K562 treated with DMSO at 1 percent for 4 hours (cell line): ENCODE measurements around the gene YIPF2. TPM values are rescaled to one million over a fixed set of nuclear protein-coding genes. Genes with fewer than 3 reads are reported as not detected.

Experiments used
- total RNA-seq: library from RNA; unstranded; fragments of 300-600 nt; gene quantifications from 2 replicates; pipeline ENCODE4 v1.2.3, GENCODE V29; 2022; ENCODE audit not compliant: insufficient read depth

Gene YIPF2
- total RNA-seq = 94.4 and 108 TPM in 2 replicates

GRCh38 chr19:10928563-10929401 is at the start of gene YIPF2, which contains the start of gene TIMM29:
YIPF2 (minus strand) TSS chr19:10928639; CDS start chr19:10928410, 229 bp downstream.
TIMM29 (plus strand) TSS chr19:10928811; CDS start chr19:10928823, 12 bp downstream.

DNA sequence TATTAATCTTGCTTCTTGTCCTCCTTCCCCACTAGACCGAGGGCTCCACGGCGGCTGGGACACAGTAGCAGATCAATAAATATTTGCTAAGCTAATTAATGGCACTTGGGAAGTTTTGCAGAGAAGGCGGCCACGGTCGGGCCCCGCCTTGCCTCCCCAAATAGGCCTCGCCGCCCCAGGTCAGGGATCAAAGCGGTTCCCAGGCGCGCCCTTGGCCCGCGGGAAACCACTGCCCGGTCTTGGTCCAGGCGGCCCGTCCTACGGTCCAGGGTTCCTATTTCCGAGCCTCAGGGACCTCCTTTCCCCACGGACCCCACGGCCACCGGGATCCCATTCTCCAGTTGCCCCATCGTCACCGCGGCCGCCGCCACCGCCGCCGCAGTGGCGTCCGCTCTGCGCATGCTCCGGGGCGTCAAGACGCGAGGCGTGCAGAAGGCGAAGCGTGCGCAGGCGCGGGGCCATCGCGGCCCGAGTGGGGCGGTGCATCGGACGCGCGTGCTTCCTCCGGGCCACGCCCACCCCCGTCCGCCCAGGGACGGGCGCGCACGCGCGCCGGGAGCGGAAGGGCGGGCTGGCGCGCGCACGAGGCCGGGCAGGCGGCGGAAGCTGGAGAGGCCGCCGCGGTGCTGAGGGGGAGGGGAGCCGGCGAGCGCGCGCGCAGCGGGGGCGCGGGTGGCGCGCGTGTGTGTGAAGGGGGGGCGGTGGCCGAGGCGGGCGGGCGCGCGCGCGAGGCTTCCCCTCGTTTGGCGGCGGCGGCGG is 32.1 kb upstream of the YIPF2 start, which contains the start of gene SMARCA4:
Gene SMARCA4, plus strand, starts transcription at position 717 of the 759 bp plus-strand sequence. CDS start 23,122 bp downstream, outside the sequence.

Other genes starting within 250 kb of the YIPF2 start
- 15.1 and 15.8 TPM in 2 replicates for gene QTRT1, start 227.2 kb downstream of the YIPF2 start, total RNA-seq
- gene DNM2, start 210.6 kb downstream of the YIPF2 start, total RNA-seq = 230 and 243 TPM in 2 replicates
- gene TMED1, start 92.4 kb downstream of the YIPF2 start, total RNA-seq = 68.8 and 71.1 TPM in 2 replicates
- gene C19orf38, start 80.2 kb downstream of the YIPF2 start, total RNA-seq = 1.3 TPM in 1 of 2 replicates, not detected in the other
- 70.4 and 78.1 TPM in 2 replicates for gene CARM1, start 57.1 kb downstream of the YIPF2 start, total RNA-seq
- gene TIMM29, start 172 bp upstream of the YIPF2 start, total RNA-seq = 46.5 and 49.0 TPM in 2 replicates
- 92.5 and 115 TPM in 2 replicates for gene SMARCA4, start 32.4 kb upstream of the YIPF2 start, total RNA-seq
- gene LDLR, start 160.8 kb upstream of the YIPF2 start, total RNA-seq = 34.3 and 49.4 TPM in 2 replicates
- gene SPC24, start 227.1 kb upstream of the YIPF2 start, total RNA-seq = 14.9 and 16.9 TPM in 2 replicates